Esophagus squamous epithelium (tissue), 4 donors: ENCODE data around the gene GALC.

ENCODE experiments used
- POLR2A ChIP-seq, 4 donors: fragments of 450-650 bp; IDR thresholded peaks; one replicate each; pipeline ENCODE4 v1.6.1; 2017; ENCODE audit warnings: antibody characterized with exemption in 4 of 4, mild to moderate bottlenecking in 4 of 4, moderate library complexity in 3 of 4
- TF ChIP-seq, protein P1 (sequence below), 6 experiments: fragments of 450-650 bp in 4 of 6; fragments of 200-600 bp in 2 of 6; sonication (generic) in 2 of 6; IDR thresholded peaks; one replicate each; pipeline ENCODE4 v1.5.1; 2016 to 2019; ENCODE audit warnings: antibody characterized with exemption in 6 of 6, mild to moderate bottlenecking in 4 of 6, moderate library complexity in 4 of 6

DNA sequence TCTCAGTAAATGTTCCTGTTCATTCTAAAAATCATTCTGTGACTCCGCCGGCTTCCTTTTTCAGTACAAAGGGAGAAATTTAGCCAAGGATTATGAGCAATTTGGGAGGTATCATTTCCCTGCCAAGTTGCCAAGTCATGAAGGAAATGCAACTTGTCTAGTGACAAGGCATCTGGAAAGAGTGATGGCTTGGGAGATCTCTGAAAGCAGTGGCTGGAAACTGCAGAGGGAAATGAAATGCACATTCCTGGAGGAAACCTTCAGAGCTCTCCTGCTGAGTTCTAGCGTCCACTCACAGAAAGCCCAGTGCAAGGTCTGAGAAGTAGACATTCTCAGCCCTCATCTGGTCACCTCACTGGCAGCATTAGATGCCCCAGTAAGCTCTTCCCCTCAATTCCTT lies 91.7 kb downstream of the GALC start:
- TF ChIP-seq, protein P1, sequence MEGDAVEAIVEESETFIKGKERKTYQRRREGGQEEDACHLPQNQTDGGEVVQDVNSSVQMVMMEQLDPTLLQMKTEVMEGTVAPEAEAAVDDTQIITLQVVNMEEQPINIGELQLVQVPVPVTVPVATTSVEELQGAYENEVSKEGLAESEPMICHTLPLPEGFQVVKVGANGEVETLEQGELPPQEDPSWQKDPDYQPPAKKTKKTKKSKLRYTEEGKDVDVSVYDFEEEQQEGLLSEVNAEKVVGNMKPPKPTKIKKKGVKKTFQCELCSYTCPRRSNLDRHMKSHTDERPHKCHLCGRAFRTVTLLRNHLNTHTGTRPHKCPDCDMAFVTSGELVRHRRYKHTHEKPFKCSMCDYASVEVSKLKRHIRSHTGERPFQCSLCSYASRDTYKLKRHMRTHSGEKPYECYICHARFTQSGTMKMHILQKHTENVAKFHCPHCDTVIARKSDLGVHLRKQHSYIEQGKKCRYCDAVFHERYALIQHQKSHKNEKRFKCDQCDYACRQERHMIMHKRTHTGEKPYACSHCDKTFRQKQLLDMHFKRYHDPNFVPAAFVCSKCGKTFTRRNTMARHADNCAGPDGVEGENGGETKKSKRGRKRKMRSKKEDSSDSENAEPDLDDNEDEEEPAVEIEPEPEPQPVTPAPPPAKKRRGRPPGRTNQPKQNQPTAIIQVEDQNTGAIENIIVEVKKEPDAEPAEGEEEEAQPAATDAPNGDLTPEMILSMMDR (IDR thresholded peaks at IDR 0.05): no peak
- TF ChIP-seq POLR2A (IDR thresholded peaks at IDR 0.05): no peak
